ENCODE results near the gene C19orf67.

DNA sequence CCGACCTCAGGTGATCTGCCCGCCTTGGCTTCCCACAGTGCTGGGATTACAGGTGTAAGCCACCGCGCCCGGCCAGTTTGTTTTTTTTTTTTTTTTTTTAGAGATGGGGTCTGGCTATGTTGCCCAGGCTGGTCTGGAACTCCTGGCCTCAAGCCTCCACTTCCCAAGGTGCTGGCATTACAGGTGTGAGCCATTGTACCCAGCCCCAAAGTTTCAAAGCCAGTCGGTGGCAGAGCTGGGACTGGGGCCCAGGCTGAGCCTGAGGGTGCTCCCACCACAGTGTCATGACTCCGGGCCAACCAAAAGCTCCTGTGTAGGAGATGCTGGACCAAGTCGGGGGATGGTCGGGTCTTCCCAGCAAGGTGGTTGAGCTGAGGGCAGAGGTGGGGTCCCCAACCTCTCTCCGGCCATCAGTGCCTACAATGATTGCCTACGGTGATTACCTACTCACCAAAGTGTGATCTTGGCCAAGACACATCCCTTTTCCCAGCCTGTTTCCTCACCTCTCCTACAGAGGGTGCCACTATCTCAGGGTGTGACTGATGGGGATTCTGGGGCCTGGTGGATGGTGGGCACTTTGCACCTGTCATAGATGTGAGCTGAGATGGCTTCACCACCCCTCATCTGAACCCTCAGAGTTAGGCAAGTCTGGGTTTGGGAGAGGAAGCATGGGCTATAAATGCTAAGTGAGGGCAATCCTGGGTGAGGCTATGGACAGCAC lies 10.8 kb upstream of the C19orf67 start:
- no peak for TF ChIP-seq POLR2A (IDR thresholded peaks at IDR 0.05; ENCODE audit: extremely low read depth, insufficient read length)
- TF ChIP-seq, protein P1, sequence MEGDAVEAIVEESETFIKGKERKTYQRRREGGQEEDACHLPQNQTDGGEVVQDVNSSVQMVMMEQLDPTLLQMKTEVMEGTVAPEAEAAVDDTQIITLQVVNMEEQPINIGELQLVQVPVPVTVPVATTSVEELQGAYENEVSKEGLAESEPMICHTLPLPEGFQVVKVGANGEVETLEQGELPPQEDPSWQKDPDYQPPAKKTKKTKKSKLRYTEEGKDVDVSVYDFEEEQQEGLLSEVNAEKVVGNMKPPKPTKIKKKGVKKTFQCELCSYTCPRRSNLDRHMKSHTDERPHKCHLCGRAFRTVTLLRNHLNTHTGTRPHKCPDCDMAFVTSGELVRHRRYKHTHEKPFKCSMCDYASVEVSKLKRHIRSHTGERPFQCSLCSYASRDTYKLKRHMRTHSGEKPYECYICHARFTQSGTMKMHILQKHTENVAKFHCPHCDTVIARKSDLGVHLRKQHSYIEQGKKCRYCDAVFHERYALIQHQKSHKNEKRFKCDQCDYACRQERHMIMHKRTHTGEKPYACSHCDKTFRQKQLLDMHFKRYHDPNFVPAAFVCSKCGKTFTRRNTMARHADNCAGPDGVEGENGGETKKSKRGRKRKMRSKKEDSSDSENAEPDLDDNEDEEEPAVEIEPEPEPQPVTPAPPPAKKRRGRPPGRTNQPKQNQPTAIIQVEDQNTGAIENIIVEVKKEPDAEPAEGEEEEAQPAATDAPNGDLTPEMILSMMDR (IDR thresholded peaks at IDR 0.05; ENCODE audit: low read depth, low read length), result no peak
